H9 (cell line): ENCODE results near the gene DPP6. TPM values are rescaled to one million over a fixed set of nuclear protein-coding genes. Genes with fewer than 3 reads are reported as not detected.

Experiments used
- DNase-seq: peaks from one replicate; pipeline ENCODE4 v3.0.0-alpha.2; 2017
- H2AFZ ChIP-seq: one replicate; pipeline ENCODE4 v1.6.1; 2013; ENCODE audit warnings: mild to moderate bottlenecking, low read length, control low read depth, moderate library complexity
- H2AK5ac ChIP-seq: 2 replicates; pipeline ENCODE4 v1.6.1; 2013; ENCODE audit warnings: low read length, control low read depth, mixed read lengths; ENCODE audit not compliant: insufficient read length
- H2BK120ac ChIP-seq: one replicate; pipeline ENCODE4 v1.6.1; 2013; ENCODE audit warnings: low read depth, mild to moderate bottlenecking, low read length, control low read depth, inconsistent platforms; ENCODE audit not compliant: poor library complexity, severe bottlenecking
- H2BK12ac ChIP-seq: 2 replicates; pipeline ENCODE4 v1.6.1; 2013; ENCODE audit warnings: low read length, control low read depth, mixed read lengths, low read depth; ENCODE audit not compliant: insufficient read length
- H2BK15ac ChIP-seq: 2 replicates; pipeline ENCODE4 v1.6.1; 2013; ENCODE audit warnings: low read depth, low read length, control low read depth
- H2BK20ac ChIP-seq: one replicate; pipeline ENCODE4 v1.6.1; 2013; ENCODE audit warnings: low read depth, mild to moderate bottlenecking, low read length, control low read depth, inconsistent platforms; ENCODE audit not compliant: poor library complexity, severe bottlenecking
- H2BK5ac ChIP-seq: 2 replicates; pipeline ENCODE4 v1.6.1; 2013; ENCODE audit warnings: low read length, control low read depth, mixed read lengths; ENCODE audit not compliant: insufficient read length
- H3K14ac ChIP-seq: 2 replicates; pipeline ENCODE4 v1.6.1; 2013; ENCODE audit warnings: low read length, control low read depth; ENCODE audit not compliant: insufficient read depth
- H3K18ac ChIP-seq: 2 replicates; pipeline ENCODE4 v1.6.1; 2013; ENCODE audit warnings: low read depth, mild to moderate bottlenecking, mixed read lengths, low read length, control low read depth; ENCODE audit not compliant: insufficient read length
- H3K23ac ChIP-seq: 2 replicates; pipeline ENCODE4 v1.6.1; 2013; ENCODE audit warnings: low read length, control low read depth, mixed read lengths, low read depth; ENCODE audit not compliant: insufficient read length
- H3K23me2 ChIP-seq: 2 replicates; pipeline ENCODE4 v1.6.1; 2013; ENCODE audit warnings: low read depth, mild to moderate bottlenecking, mixed read lengths, low read length, control low read depth; ENCODE audit not compliant: insufficient read length, poor library complexity, severe bottlenecking
- H3K27ac ChIP-seq: 2 replicates; pipeline ENCODE4 v1.5.1; 2013; ENCODE audit warnings: low read length, control low read depth, mixed read lengths, low read depth; ENCODE audit not compliant: insufficient read length
- H3K27me3 ChIP-seq: 2 replicates; pipeline ENCODE4 v1.6.1; 2013; ENCODE audit warnings: low read length, control low read depth, inconsistent platforms; ENCODE audit not compliant: insufficient read depth
- H3K4ac ChIP-seq: 2 replicates; pipeline ENCODE4 v1.6.1; 2013; ENCODE audit warnings: low read depth, mild to moderate bottlenecking, control low read depth, inconsistent platforms, low read length, moderate library complexity
- H3K4me1 ChIP-seq: 2 replicates; pipeline ENCODE4 v1.6.1; 2013; ENCODE audit warnings: low read length, control low read depth, inconsistent platforms; ENCODE audit not compliant: insufficient read depth
- H3K4me2 ChIP-seq: 2 replicates; pipeline ENCODE4 v1.6.1; 2013; ENCODE audit warnings: low read length, control low read depth, mixed read lengths; ENCODE audit not compliant: insufficient read length, insufficient read depth
- H3K56ac ChIP-seq: 2 replicates; pipeline ENCODE4 v1.6.1; 2013; ENCODE audit warnings: low read depth, mild to moderate bottlenecking, mixed read lengths, low read length, control low read depth; ENCODE audit not compliant: insufficient read length
- H3K79me1 ChIP-seq: 2 replicates; pipeline ENCODE4 v1.6.1; 2013; ENCODE audit warnings: low read depth, mild to moderate bottlenecking, moderate library complexity, low read length, control low read depth, inconsistent platforms; ENCODE audit not compliant: insufficient read depth, poor library complexity, severe bottlenecking
- H3K79me2 ChIP-seq: 2 replicates; pipeline ENCODE4 v1.6.1; 2013; ENCODE audit warnings: low read length, control low read depth, inconsistent platforms; ENCODE audit not compliant: insufficient read depth
- H3K9ac ChIP-seq: 2 replicates; pipeline ENCODE4 v1.6.1; 2013; ENCODE audit warnings: low read length, control low read depth, mixed read lengths; ENCODE audit not compliant: insufficient read length; ENCODE audit errors: extremely low read depth
- H3K9me3 ChIP-seq: one replicate; pipeline ENCODE4 v1.6.1; 2013; ENCODE audit warnings: low read depth, low read length, inconsistent platforms; ENCODE audit not compliant: control insufficient read depth
- H3T11ph ChIP-seq: one replicate; pipeline ENCODE4 v1.6.1; 2013; ENCODE audit warnings: mild to moderate bottlenecking, low read length, control low read depth, inconsistent platforms
- H4K20me1 ChIP-seq: one replicate; pipeline ENCODE4 v1.6.1; 2013; ENCODE audit not compliant: control insufficient read depth, insufficient read length, insufficient read depth
- H4K5ac ChIP-seq: 2 replicates; pipeline ENCODE4 v1.6.1; 2013; ENCODE audit warnings: low read depth, mild to moderate bottlenecking, mixed read lengths, low read length, control low read depth; ENCODE audit not compliant: insufficient read length
- H4K8ac ChIP-seq: replicated peaks from 2 replicates; pipeline ENCODE4 v1.6.1; 2013; ENCODE audit warnings: low read length, control low read depth, mixed read lengths, low read depth; ENCODE audit not compliant: insufficient read length
- H4K91ac ChIP-seq: 2 replicates; pipeline ENCODE4 v1.6.1; 2013; ENCODE audit warnings: low read depth, mild to moderate bottlenecking, moderate library complexity, mixed read lengths, low read length, control low read depth; ENCODE audit not compliant: insufficient read length
- H3K27ac Mint-ChIP-seq, 3 experiments: 2 replicates in 2 of 3; 3 replicates in 1 of 3; pipeline ENCODE4 v1.8.0; 2020 to 2021; ENCODE audit warnings: mixed read lengths in 3 of 3, mild to moderate bottlenecking in 1 of 3, moderate library complexity in 1 of 3
- H3K27me3 Mint-ChIP-seq: 2 replicates; pipeline ENCODE4 v1.8.0; 2021; ENCODE audit warnings: low read depth, mild to moderate bottlenecking, moderate library complexity, mixed read lengths
- H3K36me3 Mint-ChIP-seq, 3 experiments: 2 replicates in 2 of 3; 3 replicates in 1 of 3; pipeline ENCODE4 v1.8.0; 2020 to 2021; ENCODE audit warnings: low read depth in 3 of 3, mixed read lengths in 3 of 3; ENCODE audit not compliant: insufficient read depth in 1 of 3
- H3K4me1 Mint-ChIP-seq, 2 experiments: 2 replicates each; pipeline ENCODE4 v1.8.0; 2020; ENCODE audit warnings: mixed read lengths in 2 of 2
- H3K4me3 Mint-ChIP-seq, 2 experiments: 2 replicates in 1 of 2; 3 replicates in 1 of 2; pipeline ENCODE4 v1.8.0; 2020 to 2021; ENCODE audit warnings: mild to moderate bottlenecking in 2 of 2, mixed read lengths in 2 of 2, moderate library complexity in 1 of 2
- H3K9me3 Mint-ChIP-seq, 2 experiments: 2 replicates in 1 of 2; 3 replicates in 1 of 2; pipeline ENCODE4 v1.8.0; 2020; ENCODE audit warnings: mild to moderate bottlenecking in 2 of 2, mixed read lengths in 2 of 2, moderate library complexity in 1 of 2
- CTCF ChIP-seq: fragments of 200-600 bp; sonication (generic); conservative IDR thresholded peaks from 3 replicates; pipeline ENCODE4 v1.8.0; 2021; ENCODE audit warnings: antibody characterized with exemption, mild to moderate bottlenecking
- WGBS: extraction: QIAGEN DNeasy Blood & Tissue Kit; methylation state at CpG from one replicate; pipeline ENCODE4 v1.1.7; 2013; ENCODE audit warnings: missing lambda C conversion rate, low lambda C conversion rate, mixed read lengths; ENCODE audit not compliant: insufficient read length; ENCODE audit errors: extremely low coverage; 5-methylcytosine and 5-hydroxymethylcytosine counted together
- total RNA-seq: library from RNA; stranded (reverse); gene quantifications from 2 replicates; pipeline ENCODE4 v1.2.1, GENCODE V29; 2021

Gene DPP6
- total RNA-seq, 1 experiment from 2014 or later: 4.5 TPM

GRCh38 chr7:154795437-154795836, 743.2 kb downstream of the DPP6 start:
- Histone ChIP-seq H3K56ac (no peak overlapping the region), H3K4me1 (no peaks in the 10 kb centered on the region), H3K27me3 (no peaks in the 10 kb centered on the region), H3K23me2 (peaks cover 2% of the 10 kb centered on the region), H2BK15ac (no peak overlapping the region), H3K27ac (no peak overlapping the region), H3K4me2 (no peak overlapping the region), H3T11ph (no peak overlapping the region), H4K8ac (no peak overlapping the region), H3K4ac (no peak overlapping the region), H3K14ac (no peak overlapping the region), H2AK5ac (no peak overlapping the region), H2BK120ac (no peak overlapping the region), H2AFZ (no peak overlapping the region), H4K5ac (no peak overlapping the region), H4K20me1 (no peaks in the 10 kb centered on the region), H3K79me2 (no peaks in the 10 kb centered on the region), H3K9ac (no peak overlapping the region), H3K18ac (no peak overlapping the region), H2BK5ac (no peak overlapping the region), H3K79me1 (no peaks in the 10 kb centered on the region), H3K23ac (no peak overlapping the region), H2BK20ac (no peak overlapping the region), H4K91ac (no peak overlapping the region), H2BK12ac (no peak overlapping the region), H3K9me3 (no peaks in the 10 kb centered on the region)
- Mint-ChIP-seq H3K4me3 (no peak overlapping the region), H3K36me3 (no peaks in the 10 kb centered on the region), H3K27ac (no peak overlapping the region), H3K4me1 (peaks cover 7 to 9% of the 10 kb centered on the region in 2 experiments; a peak in 3 of 4 replicates), H3K9me3 (no peaks in the 10 kb centered on the region), H3K27me3 (peaks cover 15% of the 10 kb centered on the region)
- TF ChIP-seq CTCF: no peak
- WGBS: no CpG with 5 or more reads among the region's 13 CpGs
- no peak for DNase-seq
